ENCODE measurements around the gene PRTFDC1.
"Not testable (repeated sequence)": the region's sequence is repeated elsewhere in the genome, so short reads cannot be mapped to it uniquely, and the experiment has no call there.

Gene PRTFDC1

GRCh38 chr10:24974976-24975375 is 22.6 kb upstream of the PRTFDC1 start:
- H3K9me3 Mint-ChIP-seq, result peaks cover under 1% of the 10 kb centered on the region

DNA sequence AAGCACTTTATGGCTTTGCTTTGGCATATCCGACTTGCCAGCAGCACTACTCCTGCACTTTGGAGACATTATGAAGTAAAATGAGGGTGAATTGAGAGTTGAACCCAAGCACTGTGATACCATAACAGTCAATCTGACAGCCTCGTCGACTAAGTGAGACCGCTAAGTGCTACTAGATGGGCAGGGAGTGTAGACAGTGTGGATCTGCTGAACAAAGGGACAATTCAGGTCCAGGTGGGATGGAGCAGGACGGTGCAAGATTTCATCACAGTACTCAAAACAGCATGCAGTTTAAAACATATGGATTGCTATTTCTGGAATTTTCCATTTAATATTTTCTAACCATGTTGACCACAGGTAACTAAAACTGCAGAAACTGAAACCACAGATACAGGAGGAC is 20.8 kb upstream of the PRTFDC1 start:
- Mint-ChIP-seq H3K27me3 (no peaks in the 10 kb centered on the region), H3K9me3 (no peaks in the 10 kb centered on the region), H3K4me1 (peaks cover 6% of the 10 kb centered on the region), H3K4me3 (no peak overlapping the region), H3K36me3 (no peaks in the 10 kb centered on the region), H3K27ac (no peak overlapping the region)
- no peak for ATAC-seq

More at GRCh38 chr10:24974976-24975375, 22.6 kb upstream of the PRTFDC1 start:
- Mint-ChIP-seq H3K27me3 (no peaks in the 10 kb centered on the region), H3K4me1 (peaks cover 4% of the 10 kb centered on the region), H3K27ac (no peak overlapping the region), H3K4me3 (no peak overlapping the region), H3K36me3 (no peaks in the 10 kb centered on the region)
- ATAC-seq, result no peak

GRCh38 chr10:24971374-24971773 is 19.0 kb upstream of the PRTFDC1 start:
- Mint-ChIP-seq H3K36me3 (no peaks in the 10 kb centered on the region), H3K9me3 (peaks cover 3% of the 10 kb centered on the region), H3K4me1 (peaks cover 6% of the 10 kb centered on the region), H3K27me3 (no peaks in the 10 kb centered on the region), H3K4me3 (no peak overlapping the region), H3K27ac (no peak overlapping the region)
- ATAC-seq, result no peak

DNA sequence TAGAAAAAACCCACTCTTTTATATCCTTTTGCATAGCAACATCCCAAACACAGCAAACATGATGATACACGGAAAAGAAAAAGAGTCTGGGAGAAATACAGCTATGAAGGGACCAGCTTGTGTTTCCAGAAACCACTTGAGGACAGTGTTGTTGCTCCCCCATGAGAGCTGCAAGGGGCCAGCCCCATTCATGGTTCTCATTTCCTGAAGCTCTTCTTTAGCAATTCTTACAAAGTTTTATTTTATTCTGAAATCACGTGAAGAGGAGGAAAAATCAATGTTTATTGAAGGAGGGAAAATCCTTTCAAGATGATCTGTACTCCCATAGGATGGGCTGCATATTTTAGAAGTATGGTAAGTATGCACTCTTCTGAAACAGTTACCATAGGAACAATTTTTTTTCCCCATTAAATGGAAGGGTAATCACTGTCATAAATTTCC is 17.5 kb upstream of the PRTFDC1 start:
- Mint-ChIP-seq H3K9me3 (peaks cover 3% of the 10 kb centered on the region), H3K27me3 (no peaks in the 10 kb centered on the region), H3K4me3 (no peak overlapping the region), H3K4me1 (peaks cover 6% of the 10 kb centered on the region), H3K27ac (no peak overlapping the region), H3K36me3 (no peaks in the 10 kb centered on the region)
- ATAC-seq, result no peak

DNA sequence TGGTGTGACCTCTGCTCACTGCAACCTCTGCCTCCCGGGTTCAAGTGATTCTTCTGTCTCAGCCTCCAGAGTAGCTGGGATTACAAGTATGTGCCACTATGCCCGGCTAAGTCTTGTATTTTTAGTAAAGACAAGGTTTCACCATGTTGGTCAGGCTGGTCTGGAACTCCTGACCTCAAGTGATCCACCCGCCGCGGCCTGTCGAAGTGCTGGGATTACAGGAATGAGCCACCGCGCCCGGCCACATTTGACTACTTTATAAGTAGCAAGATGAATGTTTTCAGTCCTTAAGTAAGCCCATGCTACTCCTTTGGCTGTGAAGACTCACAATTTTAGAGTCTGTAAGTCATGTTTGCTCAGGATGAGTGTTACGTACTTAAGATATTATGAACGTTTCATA is 16.5 kb upstream of the PRTFDC1 start:
- H3K4me3 Mint-ChIP-seq, ATAC-seq, H3K27me3 Mint-ChIP-seq, H3K27ac Mint-ChIP-seq, H3K4me1 Mint-ChIP-seq, H3K9me3 Mint-ChIP-seq, H3K36me3 Mint-ChIP-seq: not testable (repeated sequence)

DNA sequence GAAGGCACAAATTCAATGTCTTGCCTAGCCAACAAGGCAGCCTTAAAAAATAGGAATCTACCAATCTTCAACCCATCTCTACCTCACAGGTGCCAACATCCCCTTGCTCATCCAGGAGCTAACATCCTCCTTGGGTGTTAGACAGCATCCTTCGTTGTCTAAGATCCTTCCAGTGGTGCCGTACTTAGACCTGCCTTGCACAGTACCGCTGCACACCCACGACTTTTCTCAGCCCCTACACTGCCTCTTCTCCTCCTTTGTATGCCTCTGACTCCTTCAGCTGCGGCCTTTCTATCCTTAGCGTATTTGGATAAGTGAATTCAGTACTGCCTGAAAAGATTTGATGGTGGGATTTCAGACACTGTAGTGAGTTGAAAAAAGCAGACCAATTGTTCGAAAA is 15.9 kb upstream of the PRTFDC1 start:
- Mint-ChIP-seq H3K27me3 (no peaks in the 10 kb centered on the region), H3K9me3 (peaks cover 3% of the 10 kb centered on the region), H3K36me3 (no peaks in the 10 kb centered on the region), H3K4me3 (no peak overlapping the region), H3K27ac (no peak overlapping the region), H3K4me1 (peaks cover 6% of the 10 kb centered on the region)
- ATAC-seq, result no peak

- no peaks in the 10 kb centered on the region for H3K27me3 Mint-ChIP-seq
- no peak overlapping the region for H3K4me3 Mint-ChIP-seq
- H3K27ac Mint-ChIP-seq, result no peak overlapping the region
- H3K36me3 Mint-ChIP-seq, result no peaks in the 10 kb centered on the region
- H3K9me3 Mint-ChIP-seq, result peaks cover 3% of the 10 kb centered on the region
- peaks cover 6% of the 10 kb centered on the region for H3K4me1 Mint-ChIP-seq
- no peak for ATAC-seq
These were observed 14.6 kb upstream of the PRTFDC1 start for GRCh38 chr10:24966962-24967481.

- Mint-ChIP-seq H3K4me3 (no peak overlapping the region), H3K27me3 (no peaks in the 10 kb centered on the region)
These were observed 12.6 kb upstream of the PRTFDC1 start for GRCh38 chr10:24965051-24965450.

GRCh38 chr10:24963521-24964041 is 11.2 kb upstream of the PRTFDC1 start:
- Mint-ChIP-seq H3K9me3 (peaks cover 3% of the 10 kb centered on the region), H3K4me1 (no peaks in the 10 kb centered on the region), H3K27ac (no peak overlapping the region), H3K27me3 (no peaks in the 10 kb centered on the region), H3K4me3 (no peak overlapping the region), H3K36me3 (no peaks in the 10 kb centered on the region)
- no peak for ATAC-seq

More at GRCh38 chr10:24965051-24965450, 12.6 kb upstream of the PRTFDC1 start:
- H3K27ac Mint-ChIP-seq, result no peak overlapping the region
- ATAC-seq, result no peak
- H3K4me1 Mint-ChIP-seq, result peaks cover 3% of the 10 kb centered on the region
- H3K9me3 Mint-ChIP-seq, result peaks cover 3% of the 10 kb centered on the region
- no peaks in the 10 kb centered on the region for H3K36me3 Mint-ChIP-seq

DNA sequence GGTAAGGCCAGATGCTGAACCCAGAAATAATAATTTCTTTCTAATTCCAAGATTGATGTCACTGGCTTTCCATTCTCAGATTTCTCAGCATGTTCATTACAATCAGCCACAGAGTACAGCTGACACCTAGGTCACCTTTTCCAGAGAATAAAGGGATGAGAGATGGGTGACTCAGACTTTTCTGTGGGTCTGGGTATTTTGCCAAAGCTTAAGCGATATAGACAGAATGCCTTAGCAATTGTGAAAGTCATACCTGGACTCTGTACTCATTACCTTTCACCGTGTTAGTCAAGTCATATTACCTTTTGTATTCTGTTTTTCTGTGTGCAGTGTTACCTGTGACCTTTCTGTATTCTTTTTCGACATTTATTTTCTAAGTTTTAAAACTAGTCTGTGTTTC is 10.6 kb upstream of the PRTFDC1 start:
- ATAC-seq, result no peak
- H3K27ac Mint-ChIP-seq, result no peak overlapping the region
- H3K27me3 Mint-ChIP-seq, result no peaks in the 10 kb centered on the region
- no peak overlapping the region for H3K4me3 Mint-ChIP-seq
- H3K9me3 Mint-ChIP-seq, result peaks cover 3% of the 10 kb centered on the region
- H3K4me1 Mint-ChIP-seq, result no peaks in the 10 kb centered on the region
- no peaks in the 10 kb centered on the region for H3K36me3 Mint-ChIP-seq

- no peak for ATAC-seq
- Mint-ChIP-seq H3K27ac (no peak overlapping the region), H3K4me1 (no peaks in the 10 kb centered on the region), H3K4me3 (no peak overlapping the region), H3K9me3 (no peaks in the 10 kb centered on the region), H3K27me3 (no peaks in the 10 kb centered on the region), H3K36me3 (no peaks in the 10 kb centered on the region)
These were observed 9.2 kb upstream of the PRTFDC1 start for GRCh38 chr10:24961582-24961981.

DNA sequence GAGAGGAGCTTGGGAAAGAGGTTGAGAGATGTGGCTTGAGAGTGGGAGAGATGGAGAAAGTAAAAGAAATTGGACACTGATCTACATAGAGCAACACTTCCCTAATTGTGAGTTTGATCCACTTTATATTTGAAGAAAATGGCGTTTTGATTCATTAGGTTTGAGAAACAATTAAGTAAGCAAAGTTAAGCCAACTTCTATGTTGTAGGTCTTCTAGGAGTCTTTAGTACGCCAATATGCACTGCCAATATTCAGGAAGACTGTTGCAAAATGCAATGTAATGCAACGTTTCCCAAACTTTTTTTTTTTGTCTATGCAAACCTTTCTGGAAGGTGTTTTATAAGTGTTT is 7.0 kb upstream of the PRTFDC1 start:
- Mint-ChIP-seq H3K4me3 (no peak overlapping the region), H3K4me1 (no peaks in the 10 kb centered on the region), H3K27me3 (no peaks in the 10 kb centered on the region), H3K36me3 (no peaks in the 10 kb centered on the region), H3K9me3 (no peaks in the 10 kb centered on the region), H3K27ac (no peak overlapping the region)
- ATAC-seq, result no peak

- no peaks in the 10 kb centered on the region for H3K4me1 Mint-ChIP-seq
- ATAC-seq, result no peak
- no peaks in the 10 kb centered on the region for H3K27me3 Mint-ChIP-seq
- H3K36me3 Mint-ChIP-seq, result no peaks in the 10 kb centered on the region
- H3K9me3 Mint-ChIP-seq, result no peaks in the 10 kb centered on the region
- H3K4me3 Mint-ChIP-seq, result no peak overlapping the region
- no peak overlapping the region for H3K27ac Mint-ChIP-seq
These were observed 6.4 kb upstream of the PRTFDC1 start for GRCh38 chr10:24958721-24959381.

GRCh38 chr10:24958091-24958720 is 5.8 kb upstream of the PRTFDC1 start:
- no peak for ATAC-seq
- Mint-ChIP-seq H3K4me1 (peaks cover 5% of the 10 kb centered on the region), H3K9me3 (no peaks in the 10 kb centered on the region), H3K36me3 (no peaks in the 10 kb centered on the region), H3K4me3 (no peak overlapping the region), H3K27ac (no peak overlapping the region), H3K27me3 (no peaks in the 10 kb centered on the region)

- not testable (repeated sequence) for H3K27ac Mint-ChIP-seq, H3K27me3 Mint-ChIP-seq
These were observed 5.2 kb upstream of the PRTFDC1 start for GRCh38 chr10:24957624-24958051.

DNA sequence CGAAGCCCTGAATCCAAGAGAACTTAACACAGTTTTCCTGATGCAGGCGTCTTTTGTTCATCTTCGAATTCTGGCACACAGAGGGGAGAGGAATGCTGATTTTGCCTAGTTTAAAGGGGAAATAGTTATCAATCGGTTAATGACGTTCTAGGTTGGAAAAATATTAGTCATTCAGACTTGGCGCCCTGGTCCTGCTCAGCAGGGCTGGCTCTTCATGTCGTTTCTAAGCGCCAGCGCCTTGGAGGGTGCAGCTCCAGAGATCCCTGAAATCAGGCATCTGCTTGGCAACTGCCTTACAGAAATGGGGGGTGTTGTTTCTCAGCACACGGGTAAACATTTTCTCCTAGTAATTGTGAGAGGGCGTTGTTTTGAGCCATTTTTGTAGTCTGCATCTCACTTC is 1.3 kb upstream of the PRTFDC1 start:
- no peaks in the 10 kb centered on the region for H3K27me3 Mint-ChIP-seq
- no peaks in the 10 kb centered on the region for H3K9me3 Mint-ChIP-seq
- peak overlapping the region; percentile 76 for H3K4me3 Mint-ChIP-seq
- H3K27ac Mint-ChIP-seq, result peak overlapping the region; percentile 83
- H3K4me1 Mint-ChIP-seq, result peaks cover 19% of the 10 kb centered on the region
- H3K36me3 Mint-ChIP-seq, result no peaks in the 10 kb centered on the region
- ATAC-seq, result no peak

More at GRCh38 chr10:24957624-24958051, 5.2 kb upstream of the PRTFDC1 start:
- H3K36me3 Mint-ChIP-seq, H3K4me1 Mint-ChIP-seq, H3K9me3 Mint-ChIP-seq, H3K4me3 Mint-ChIP-seq, ATAC-seq: not testable (repeated sequence)
